ENCODE results near the gene CEP44.

DNA sequence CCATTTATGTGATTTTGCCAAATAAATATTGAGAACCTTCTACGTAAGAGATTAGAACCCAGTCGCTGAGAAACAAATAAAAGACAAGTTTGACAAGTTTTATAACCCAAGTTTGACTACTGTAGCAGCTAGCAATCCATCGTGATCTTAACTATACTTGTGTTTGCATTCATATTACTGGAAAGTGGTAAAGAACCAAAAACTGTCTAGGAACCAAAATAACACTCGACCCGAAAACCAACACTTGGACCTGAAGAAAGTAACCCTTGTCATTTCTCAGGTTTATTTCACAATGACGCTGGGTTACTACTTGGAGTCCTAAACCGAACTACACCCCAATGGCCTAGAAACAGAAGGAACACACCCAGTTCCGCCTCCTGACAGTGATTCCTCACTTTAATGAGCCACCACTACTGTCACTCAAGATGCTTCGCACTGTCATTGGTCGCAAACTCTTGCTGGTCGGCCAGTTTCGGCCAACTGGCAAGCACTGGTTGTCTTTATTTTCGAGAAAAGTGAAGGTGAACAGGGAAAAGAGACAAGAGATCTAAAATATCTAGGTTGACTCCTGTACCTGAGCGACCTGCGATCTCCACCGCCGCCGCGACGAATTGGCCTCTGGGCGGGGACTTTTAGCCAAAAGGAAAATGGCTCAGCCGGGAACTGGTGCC, 740 bp upstream of the CEP44 start:
- TF ChIP-seq POLR2AphosphoS5 (IDR thresholded peaks at IDR 0.05; ENCODE audit: low read depth, low read length) (no peak), FOXP2 (optimal IDR thresholded peaks at IDR 0.05; ENCODE audit: borderline replicate concordance, extremely low read depth, extremely low read length, insufficient read depth) (no peak)
